K562 (cell line): ENCODE data around the gene NAPB. TPM values are rescaled to one million over a fixed set of nuclear protein-coding genes. Genes with fewer than 3 reads are reported as not detected.

Experiments
- BRF1 ChIP-seq: IDR thresholded peaks from 3 replicates; pipeline ENCODE4 v1.6.1; 2011; ENCODE audit warnings: borderline replicate concordance, mild to moderate bottlenecking; ENCODE audit not compliant: insufficient read length; ENCODE audit errors: extremely low read depth
- CCAR2 ChIP-seq: fragments of 200-400 bp; formaldehyde crosslinking; IDR thresholded peaks from 2 replicates; pipeline ENCODE4 v1.6.1; 2017; ENCODE audit warnings: mild to moderate bottlenecking, low read depth, low read length
- CXXC5 ChIP-seq: fragments of 250-450 bp; sonication (Bioruptor Pico); IDR thresholded peaks from 2 replicates; pipeline ENCODE4 v1.8.0; 2022; ENCODE audit warnings: inconsistent platforms, mild to moderate bottlenecking, moderate library complexity
- ETV5 ChIP-seq: sonication (generic); formaldehyde crosslinking; IDR thresholded peaks from 2 replicates; pipeline ENCODE4 v1.4.0; 2020; ENCODE audit warnings: low read depth, mild to moderate bottlenecking, missing genetic modification reagents
- NFIX ChIP-seq: fragments of 250-450 bp; sonication (Bioruptor Pico); IDR thresholded peaks from 2 replicates; pipeline ENCODE4 v1.4.0; 2020; ENCODE audit warnings: low read depth, mild to moderate bottlenecking, moderate library complexity
- NRF1 ChIP-seq, 2 experiments: fragments of 450-650 bp; IDR thresholded peaks in 1 of 2; conservative IDR thresholded peaks in 1 of 2; 2 replicates each; pipeline ENCODE4 v1.6.1; 2014; ENCODE audit warnings: mild to moderate bottlenecking in 2 of 2
- SIRT6 ChIP-seq: IDR thresholded peaks from one replicate; pipeline ENCODE4 v1.6.1; 2012; ENCODE audit warnings: low read depth, mild to moderate bottlenecking, control low read depth, inconsistent platforms, low read length, moderate library complexity
- SMARCA4 ChIP-seq: fragments of 450-650 bp; IDR thresholded peaks from 2 replicates; pipeline ENCODE4 v1.6.1; 2016
- SMARCE1 ChIP-seq: fragments of 450-650 bp; IDR thresholded peaks from 2 replicates; pipeline ENCODE4 v1.7.1; 2016; ENCODE audit warnings: mild to moderate bottlenecking
- ZNF311 ChIP-seq: fragments of 250-450 bp; sonication (Bioruptor Pico); IDR thresholded peaks from 2 replicates; pipeline ENCODE4 v1.4.0; 2020; ENCODE audit warnings: mild to moderate bottlenecking, moderate library complexity
- ZNF668 ChIP-seq: fragments of 250-450 bp; sonication (Bioruptor Pico); IDR thresholded peaks from 2 replicates; pipeline ENCODE4 v1.8.0; 2022; ENCODE audit warnings: mild to moderate bottlenecking, inconsistent platforms
- ZNF79 ChIP-seq: fragments of 250-450 bp; sonication (Bioruptor Pico); IDR thresholded peaks from 2 replicates; pipeline ENCODE4 v1.4.0; 2020; ENCODE audit warnings: low read depth, mild to moderate bottlenecking, moderate library complexity
- polyA plus RNA-seq, 8 experiments: library from polyadenylated mRNA; depleted of rRNA in 4 of 8; stranded (reverse) in 5 of 8; unstranded in 3 of 8; fragments of >200 nt; fragmentation: Nextera tagmentation in 2 of 8; fragmentation: Illumina TruSeq in 1 of 8; extraction: Ambion mirVana in 2 of 8; extraction: Trizol in 1 of 8; gene quantifications; 2 replicates each; pipeline versions ENCODE4 v1.2.1 to v1.2.3, GENCODE V29; 2011 to 2014; ENCODE audit warnings: inconsistent platforms in 1 of 8, missing spikeins in 1 of 8
- total RNA-seq, 7 experiments: library from RNA; depleted of rRNA in 6 of 7; stranded (reverse); fragments of >200 nt in 6 of 7; fragmentation: Illumina TruSeq in 2 of 7; extraction: Trizol in 2 of 7; gene quantifications; 2 replicates each; pipeline versions ENCODE4 v1.2.1 to v1.2.3, GENCODE V29; 2011 to 2021; ENCODE audit warnings: low replicate concordance in 1 of 7
- TF ChIP-seq, protein P1 (sequence below): sonication (generic); formaldehyde crosslinking; IDR thresholded peaks from 2 replicates; pipeline ENCODE4 v1.8.0; 2023; ENCODE audit warnings: mild to moderate bottlenecking, missing genetic modification reagents
- TF ChIP-seq, protein P2 (sequence below), 2 experiments: fragments of 200-800 bp in 1 of 2; sonication (Bioruptor generic) in 1 of 2; sonication (generic) in 1 of 2; formaldehyde crosslinking in 1 of 2; IDR thresholded peaks in 1 of 2; conservative IDR thresholded peaks in 1 of 2; 2 replicates each; pipeline versions ENCODE4 v1.5.0 to v1.6.1; 2016 to 2020; ENCODE audit warnings: missing compliant biosample characterization in 1 of 2, missing genetic modification characterization in 1 of 2, missing genetic modification reagents in 1 of 2

Gene NAPB
- total and polyA plus RNA-seq, 9 of the 15 experiments (the other 6 are each of a cell fraction or from before 2014, with no cell fraction given): 1.4 to 7.7 (median 5.2) TPM

DNA sequence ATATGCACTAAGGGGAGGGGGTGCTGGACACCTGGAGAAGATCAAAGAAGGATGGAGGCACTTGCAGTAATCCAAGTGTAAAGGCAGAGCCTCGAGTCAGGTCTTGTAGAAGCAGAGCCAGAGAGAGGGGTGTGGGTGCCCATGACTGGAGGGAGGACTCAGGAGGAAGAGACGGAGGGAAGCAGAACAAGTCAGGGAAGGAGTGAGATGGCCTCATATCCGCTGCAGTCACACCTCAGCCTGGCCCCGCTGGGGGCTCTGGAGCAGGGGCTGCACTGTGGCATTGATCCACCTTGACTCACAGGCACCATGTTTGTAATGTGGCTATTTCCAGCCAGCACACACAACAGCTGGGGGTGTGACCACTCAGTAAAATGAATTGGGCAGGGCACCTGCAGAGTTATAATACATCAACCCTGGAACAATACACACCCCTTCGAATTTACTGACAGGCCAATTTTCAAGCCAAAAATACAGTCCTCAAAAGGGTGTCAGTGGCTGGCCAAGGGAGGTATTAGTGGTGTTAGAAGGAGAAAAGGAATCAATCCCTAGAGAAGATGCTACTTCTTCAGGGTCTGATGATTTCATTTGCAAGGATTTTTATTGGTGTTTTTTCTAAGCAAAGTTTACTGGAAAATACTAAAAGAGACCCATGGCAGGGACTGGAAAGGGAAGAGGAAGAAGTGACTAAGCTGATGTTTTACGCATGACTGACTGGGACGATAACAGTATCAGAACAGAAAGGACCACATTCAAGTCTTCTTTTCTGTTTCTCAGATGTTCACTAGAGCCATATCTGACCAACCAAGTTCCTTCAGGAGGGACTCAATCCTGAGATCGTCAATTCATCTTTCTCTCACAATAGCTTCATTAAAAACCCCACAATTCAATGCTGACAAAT, 89.6 kb downstream of the NAPB start (continued):
- TF ChIP-seq, protein P1, sequence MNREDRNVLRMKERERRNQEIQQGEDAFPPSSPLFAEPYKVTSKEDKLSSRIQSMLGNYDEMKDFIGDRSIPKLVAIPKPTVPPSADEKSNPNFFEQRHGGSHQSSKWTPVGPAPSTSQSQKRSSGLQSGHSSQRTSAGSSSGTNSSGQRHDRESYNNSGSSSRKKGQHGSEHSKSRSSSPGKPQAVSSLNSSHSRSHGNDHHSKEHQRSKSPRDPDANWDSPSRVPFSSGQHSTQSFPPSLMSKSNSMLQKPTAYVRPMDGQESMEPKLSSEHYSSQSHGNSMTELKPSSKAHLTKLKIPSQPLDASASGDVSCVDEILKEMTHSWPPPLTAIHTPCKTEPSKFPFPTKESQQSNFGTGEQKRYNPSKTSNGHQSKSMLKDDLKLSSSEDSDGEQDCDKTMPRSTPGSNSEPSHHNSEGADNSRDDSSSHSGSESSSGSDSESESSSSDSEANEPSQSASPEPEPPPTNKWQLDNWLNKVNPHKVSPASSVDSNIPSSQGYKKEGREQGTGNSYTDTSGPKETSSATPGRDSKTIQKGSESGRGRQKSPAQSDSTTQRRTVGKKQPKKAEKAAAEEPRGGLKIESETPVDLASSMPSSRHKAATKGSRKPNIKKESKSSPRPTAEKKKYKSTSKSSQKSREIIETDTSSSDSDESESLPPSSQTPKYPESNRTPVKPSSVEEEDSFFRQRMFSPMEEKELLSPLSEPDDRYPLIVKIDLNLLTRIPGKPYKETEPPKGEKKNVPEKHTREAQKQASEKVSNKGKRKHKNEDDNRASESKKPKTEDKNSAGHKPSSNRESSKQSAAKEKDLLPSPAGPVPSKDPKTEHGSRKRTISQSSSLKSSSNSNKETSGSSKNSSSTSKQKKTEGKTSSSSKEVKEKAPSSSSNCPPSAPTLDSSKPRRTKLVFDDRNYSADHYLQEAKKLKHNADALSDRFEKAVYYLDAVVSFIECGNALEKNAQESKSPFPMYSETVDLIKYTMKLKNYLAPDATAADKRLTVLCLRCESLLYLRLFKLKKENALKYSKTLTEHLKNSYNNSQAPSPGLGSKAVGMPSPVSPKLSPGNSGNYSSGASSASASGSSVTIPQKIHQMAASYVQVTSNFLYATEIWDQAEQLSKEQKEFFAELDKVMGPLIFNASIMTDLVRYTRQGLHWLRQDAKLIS: no peak
- TF ChIP-seq SMARCE1 (peak; percentile 41; the same call in 1 of the 2 replicates), ETV5 (CRISPR knock-in tag) (0 out of 2 replicates have a peak, but pooled peaks have one; percentile 22), SIRT6 (no peak), CCAR2 (no peak), SMARCA4 (peak; percentile 60; the same call in 1 of the 2 replicates), ZNF79 (no peak), NFIX (CRISPR knock-in tag) (no peak), NRF1 (conservative IDR thresholded peaks at IDR 0.05 in 1 of 2, IDR thresholded peaks at IDR 0.05 in 1 of 2) (0 out of 4 replicates have a peak, but pooled peaks of 1 of the 2 experiments have one; percentile 15), CXXC5 (CRISPR knock-in tag) (peak; percentile 20; the same call in 1 of the 2 replicates), ZNF311 (CRISPR knock-in tag) (no peak), BRF1 (no peak), ZNF668 (CRISPR knock-in tag) (no peak)
- TF ChIP-seq, protein P2, sequence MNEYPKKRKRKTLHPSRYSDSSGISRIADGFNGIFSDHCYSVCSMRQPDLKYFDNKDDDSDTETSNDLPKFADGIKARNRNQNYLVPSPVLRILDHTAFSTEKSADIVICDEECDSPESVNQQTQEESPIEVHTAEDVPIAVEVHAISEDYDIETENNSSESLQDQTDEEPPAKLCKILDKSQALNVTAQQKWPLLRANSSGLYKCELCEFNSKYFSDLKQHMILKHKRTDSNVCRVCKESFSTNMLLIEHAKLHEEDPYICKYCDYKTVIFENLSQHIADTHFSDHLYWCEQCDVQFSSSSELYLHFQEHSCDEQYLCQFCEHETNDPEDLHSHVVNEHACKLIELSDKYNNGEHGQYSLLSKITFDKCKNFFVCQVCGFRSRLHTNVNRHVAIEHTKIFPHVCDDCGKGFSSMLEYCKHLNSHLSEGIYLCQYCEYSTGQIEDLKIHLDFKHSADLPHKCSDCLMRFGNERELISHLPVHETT (CRISPR knock-in tag; conservative IDR thresholded peaks at IDR 0.05 in 1 of 2, IDR thresholded peaks at IDR 0.05 in 1 of 2): 0 out of 4 replicates have a peak, but pooled peaks of 1 of the 2 experiments have one; percentile 31
